SH-SY5Y (cell line): ENCODE data around the gene CLIP3.

Source experiments
- GATA2 ChIP-seq: IDR thresholded peaks from 2 replicates; pipeline ENCODE4 v1.6.1; 2011; ENCODE audit warnings: mild to moderate bottlenecking, low read depth, low read length
- GATA3 ChIP-seq: IDR thresholded peaks from 2 replicates; pipeline ENCODE4 v1.6.1; 2011; ENCODE audit warnings: low read depth, mild to moderate bottlenecking, low read length, moderate library complexity

CLIP3 gene

GRCh38 chr19:36027696-36028095 is 5.0 kb downstream of the CLIP3 start:
- TF ChIP-seq GATA2 (no peak), GATA3 (no peak)

- TF ChIP-seq GATA2: no peak
- TF ChIP-seq GATA3: no peak
These were observed 6.4 kb downstream of the CLIP3 start for GRCh38 chr19:36026091-36026876.

- TF ChIP-seq GATA3: no peak
- TF ChIP-seq GATA2: no peak
These were observed 7.1 kb downstream of the CLIP3 start for GRCh38 chr19:36025541-36025940.

- no peak for TF ChIP-seq GATA2
- no peak for TF ChIP-seq GATA3
These were observed 9.2 kb downstream of the CLIP3 start for GRCh38 chr19:36023432-36023831.

- TF ChIP-seq GATA3: no peak
- no peak for TF ChIP-seq GATA2
These were observed 13.5 kb downstream of the CLIP3 start for GRCh38 chr19:36019061-36019670.

- TF ChIP-seq GATA2 (no peak), GATA3 (no peak)
These were observed 18.4 kb downstream of the CLIP3 start, which contains the start of gene ALKBH6 for GRCh38 chr19:36014012-36014924. Gene ALKBH6, minus strand, starts transcription at chr19:36014213. Its CDS starts 816 bp downstream, at chr19:36013397.

GRCh38 chr19:36013280-36014011 is 19.2 kb downstream of the CLIP3 start:
- no peak for TF ChIP-seq GATA2
- TF ChIP-seq GATA3: no peak

- TF ChIP-seq GATA3: no peak
- TF ChIP-seq GATA2: no peak
These were observed 22.3 kb downstream of the CLIP3 start for GRCh38 chr19:36010402-36010801.

- TF ChIP-seq GATA2 (no peak), GATA3 (no peak)
These were observed 22.9 kb downstream of the CLIP3 start for GRCh38 chr19:36009633-36010379.

- TF ChIP-seq GATA2 (no peak), GATA3 (no peak)
These were observed 23.5 kb downstream of the CLIP3 start for GRCh38 chr19:36009220-36009619.

- TF ChIP-seq GATA2 (no peak), GATA3 (no peak)
These were observed 24.2 kb downstream of the CLIP3 start, which contains the start of gene SYNE4 for GRCh38 chr19:36008336-36008978. Gene SYNE4, minus strand, starts transcription at chr19:36008813. Its CDS starts 132 bp downstream, at chr19:36008681.

GRCh38 chr19:36006955-36007354 is 25.7 kb downstream of the CLIP3 start:
- TF ChIP-seq GATA2: no peak
- TF ChIP-seq GATA3: no peak

GRCh38 chr19:36003284-36003683 is 29.4 kb downstream of the CLIP3 start:
- TF ChIP-seq GATA2 (no peak), GATA3 (no peak)
